SHP77 (cell line): ENCODE measurements around the gene IRF2BPL.

ENCODE experiments used
- DNase-seq, 2 experiments: peaks; one replicate each; lab custom pipeline; 2025; lab: John Stamatoyannopoulos, UW

IRF2BPL gene

DNA sequence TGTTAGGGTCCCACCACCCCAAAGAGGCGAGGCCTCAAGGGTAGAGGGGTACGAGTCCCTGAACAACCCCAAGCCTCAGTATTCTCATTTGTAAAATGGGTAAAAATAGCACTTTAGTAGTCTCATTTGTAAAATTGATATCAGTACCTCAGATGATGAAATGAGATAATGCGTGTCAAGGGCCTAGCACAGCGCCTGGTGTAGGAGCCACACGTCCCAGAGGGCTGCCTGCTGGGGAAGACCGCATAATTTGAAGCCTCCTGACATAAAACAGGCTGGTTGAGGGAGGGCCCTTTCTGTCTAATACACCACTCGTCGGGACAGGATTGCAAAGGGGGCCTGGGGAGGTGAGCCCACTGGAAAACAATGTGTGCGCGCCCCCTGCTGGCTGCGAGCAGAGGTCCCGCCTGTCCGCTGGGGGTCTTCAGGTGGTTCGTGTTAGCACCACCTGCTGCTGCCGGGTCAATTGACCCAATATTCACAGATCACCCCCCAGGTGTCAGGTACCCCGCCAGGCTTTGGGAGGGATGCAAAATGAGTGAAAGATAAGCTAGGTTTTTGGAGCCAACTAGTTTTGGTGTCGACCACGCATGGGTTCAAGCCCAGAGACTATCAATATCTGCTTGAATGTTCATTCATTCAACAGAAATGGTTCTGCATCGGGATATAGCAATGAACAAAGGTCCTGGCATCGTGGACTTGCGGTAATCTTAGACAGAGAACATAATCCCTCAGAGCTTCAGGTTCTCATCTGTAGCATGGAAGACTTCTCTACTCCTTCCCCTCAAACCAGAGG is 24.7 kb upstream of the IRF2BPL start:
- peak; percentile 71 to 83 for DNase-seq

DNA sequence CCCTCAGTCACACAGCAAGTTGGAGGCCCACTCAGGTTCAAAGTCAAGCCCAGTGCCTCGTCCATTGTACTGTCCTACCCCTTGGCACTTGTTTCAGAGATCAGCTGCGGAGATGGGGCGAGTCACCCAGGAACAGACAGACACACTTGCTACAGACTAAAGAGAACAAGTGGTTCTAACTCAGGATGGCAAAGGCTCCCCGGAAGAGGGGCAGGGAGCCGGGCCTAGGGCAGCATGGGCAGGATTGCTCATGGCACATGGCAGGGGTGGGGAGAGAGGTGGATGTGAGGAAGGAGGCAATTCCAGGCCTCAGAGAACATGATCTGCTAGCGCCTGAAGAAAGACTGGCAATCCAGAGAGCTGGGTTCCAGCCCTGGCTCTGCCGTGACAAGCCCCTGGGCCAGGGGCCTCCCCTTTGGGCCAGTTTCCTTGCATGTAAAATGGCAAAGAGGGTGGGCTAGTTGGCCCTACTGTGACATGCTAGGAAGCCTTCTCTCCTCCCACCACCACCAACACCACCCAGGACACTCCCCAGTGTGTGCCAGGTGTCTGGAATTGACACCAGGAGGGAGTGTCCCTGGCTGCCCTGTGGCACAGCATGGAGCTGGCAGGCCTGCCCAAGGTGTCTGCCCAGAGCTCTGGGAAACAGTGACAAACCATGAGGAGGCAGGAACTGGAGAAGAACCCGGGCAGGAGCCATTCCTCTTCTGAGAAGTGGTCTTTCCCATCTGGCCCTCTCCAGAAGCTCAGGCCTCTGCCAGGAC is 24.0 kb upstream of the IRF2BPL start:
- DNase-seq = peak in 1 of 2 experiments; percentile 24

DNA sequence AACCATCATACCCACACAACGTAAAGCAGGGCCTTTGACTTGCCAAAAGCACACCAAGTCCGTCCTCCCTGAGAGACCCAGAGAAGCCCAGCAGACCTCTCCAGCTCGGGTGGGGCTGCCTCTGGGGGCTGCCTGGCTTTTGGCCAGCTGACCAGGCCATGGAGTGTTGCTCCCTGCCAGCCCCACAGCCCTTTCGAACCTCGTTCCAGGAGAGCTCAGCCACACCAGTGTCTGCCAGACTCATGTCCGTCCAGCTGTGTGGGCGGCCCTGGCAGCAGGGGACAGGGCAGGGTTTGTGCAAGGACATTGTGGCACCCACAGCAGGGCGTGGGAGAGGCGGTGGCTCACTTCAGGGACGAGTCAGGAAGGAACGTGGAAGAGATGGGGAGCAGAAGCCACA is 22.6 kb upstream of the IRF2BPL start:
- no peak for DNase-seq

DNA sequence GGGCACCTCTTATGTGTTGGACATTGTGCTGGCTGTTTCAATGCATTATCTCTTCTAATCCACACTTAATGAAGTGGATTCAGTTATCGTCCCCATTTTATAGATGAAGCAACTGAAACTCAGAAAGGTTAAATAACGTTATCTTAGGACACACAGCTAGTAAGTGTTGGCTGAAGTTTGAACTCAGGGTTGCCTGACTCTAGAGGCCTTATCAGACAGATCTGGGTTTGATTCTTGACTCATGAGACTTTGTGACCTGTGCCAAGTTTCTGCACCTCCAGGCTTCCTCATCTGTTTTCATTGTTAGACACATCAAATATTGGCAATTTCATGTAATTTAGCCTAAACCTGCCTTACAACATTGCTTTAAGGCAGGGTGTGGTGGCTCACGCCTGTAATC is 18.2 kb upstream of the IRF2BPL start:
- no peak for DNase-seq

DNA sequence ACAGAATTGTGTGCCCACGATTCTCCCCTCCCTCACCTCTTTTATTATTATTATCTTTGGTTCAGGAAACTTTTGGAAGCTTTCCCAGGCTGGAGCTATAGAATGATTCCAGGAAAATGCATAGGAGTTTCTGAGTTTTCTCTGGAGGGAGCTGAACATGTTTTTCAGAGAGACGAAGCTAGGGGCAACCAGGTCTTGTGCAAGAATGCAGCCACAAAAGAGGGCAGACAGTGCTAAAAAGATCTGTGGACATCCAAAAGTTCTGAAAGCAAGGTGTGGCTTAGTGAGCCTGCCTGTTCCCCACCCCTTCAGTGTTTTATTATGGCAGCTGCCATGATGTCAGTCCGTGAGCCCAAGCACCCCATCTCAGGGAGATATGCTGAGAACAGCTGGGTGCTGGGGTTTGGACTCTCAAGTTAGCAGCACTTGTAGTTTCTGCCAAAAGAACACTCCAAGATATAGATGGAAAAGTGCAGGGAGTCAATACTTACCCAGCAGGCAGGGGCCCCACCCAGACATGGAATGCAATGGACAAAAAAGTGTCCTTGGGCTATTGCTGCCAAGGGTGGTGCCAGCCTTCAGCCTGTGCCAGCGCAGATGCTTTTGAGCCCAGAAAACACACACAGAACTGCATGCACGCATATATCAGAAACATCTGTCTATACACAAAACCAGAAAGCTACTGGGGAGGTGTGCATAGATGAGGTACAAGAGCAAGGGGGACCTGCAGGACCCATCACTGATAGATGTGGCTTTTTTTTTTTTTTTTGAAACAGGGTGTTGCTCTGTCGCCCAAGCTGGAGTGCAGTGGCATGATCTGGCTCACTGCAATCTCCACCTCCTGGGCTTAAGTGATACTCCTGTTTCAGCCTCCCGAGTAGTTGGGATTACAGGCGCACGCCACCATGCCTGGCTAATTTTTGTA is 17.0 kb upstream of the IRF2BPL start:
- peak in 1 of 2 experiments; percentile 16 for DNase-seq

- DNase-seq = no peak
Observed at GRCh38 chr14:77044783-77045237, 16.3 kb upstream of the IRF2BPL start.

DNA sequence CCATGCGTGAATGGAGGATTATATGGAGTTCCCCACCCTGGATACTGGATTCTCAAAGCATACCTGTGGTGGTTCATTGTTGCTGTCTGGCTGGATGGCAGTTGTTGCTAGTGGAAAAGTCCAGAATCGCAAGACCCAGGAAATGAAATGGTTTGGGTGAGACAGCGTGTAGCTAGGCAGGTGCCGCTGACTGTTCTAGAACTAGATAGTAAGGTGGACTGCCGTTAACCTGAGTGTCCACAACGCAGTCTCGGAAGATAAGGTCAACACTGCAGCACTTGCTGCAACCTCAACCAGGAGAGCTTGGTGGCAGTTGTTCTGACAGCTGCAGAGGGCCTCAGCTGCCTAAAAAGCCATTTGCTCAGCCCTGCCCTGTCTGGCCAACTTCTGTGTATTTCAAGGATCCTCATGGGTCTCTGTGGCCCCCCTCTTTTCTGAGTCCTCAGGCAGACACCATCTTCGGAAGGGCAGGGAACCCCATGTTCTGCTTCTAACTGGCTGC is 15.5 kb upstream of the IRF2BPL start:
- DNase-seq = peak; percentile 27 to 49

DNA sequence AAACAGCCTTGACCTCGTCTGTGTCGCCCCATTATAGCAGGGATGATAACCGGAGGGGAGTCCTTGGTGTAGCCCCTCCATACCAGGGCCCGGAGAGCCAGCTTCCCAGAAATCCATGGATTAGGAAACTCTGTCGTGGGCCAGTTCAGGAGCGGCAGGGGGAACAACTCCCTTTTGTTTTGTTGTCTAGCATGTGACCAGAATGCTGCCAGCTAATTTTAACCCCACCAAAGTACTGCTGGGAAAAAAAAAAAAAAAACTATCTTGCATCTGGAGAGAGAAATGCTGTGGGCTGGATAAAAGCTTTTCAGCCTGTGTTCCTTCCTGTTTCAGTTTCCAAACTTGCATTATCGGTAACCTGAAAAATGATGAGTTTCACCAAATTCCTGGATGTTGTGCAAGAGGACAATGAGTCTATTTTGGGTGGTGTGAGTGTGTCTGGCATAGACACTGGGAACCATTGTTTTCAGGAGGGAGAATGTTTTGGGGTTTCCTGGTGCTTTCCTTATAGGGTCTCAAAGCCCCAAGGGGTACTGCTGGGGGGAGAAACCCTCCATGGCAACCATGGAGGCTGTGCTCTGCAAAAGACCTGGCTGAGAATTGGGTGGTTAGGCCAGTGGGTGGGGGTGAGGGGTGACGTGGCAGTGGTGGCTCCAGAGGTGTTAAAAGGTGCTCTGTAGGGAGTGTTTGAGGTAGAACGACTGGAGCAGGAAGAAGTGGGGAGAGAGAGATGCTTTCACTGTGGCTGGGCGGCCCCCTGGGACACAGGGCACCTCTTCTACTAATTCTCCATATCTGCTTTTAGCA is 14.9 kb upstream of the IRF2BPL start:
- DNase-seq = no peak

DNA sequence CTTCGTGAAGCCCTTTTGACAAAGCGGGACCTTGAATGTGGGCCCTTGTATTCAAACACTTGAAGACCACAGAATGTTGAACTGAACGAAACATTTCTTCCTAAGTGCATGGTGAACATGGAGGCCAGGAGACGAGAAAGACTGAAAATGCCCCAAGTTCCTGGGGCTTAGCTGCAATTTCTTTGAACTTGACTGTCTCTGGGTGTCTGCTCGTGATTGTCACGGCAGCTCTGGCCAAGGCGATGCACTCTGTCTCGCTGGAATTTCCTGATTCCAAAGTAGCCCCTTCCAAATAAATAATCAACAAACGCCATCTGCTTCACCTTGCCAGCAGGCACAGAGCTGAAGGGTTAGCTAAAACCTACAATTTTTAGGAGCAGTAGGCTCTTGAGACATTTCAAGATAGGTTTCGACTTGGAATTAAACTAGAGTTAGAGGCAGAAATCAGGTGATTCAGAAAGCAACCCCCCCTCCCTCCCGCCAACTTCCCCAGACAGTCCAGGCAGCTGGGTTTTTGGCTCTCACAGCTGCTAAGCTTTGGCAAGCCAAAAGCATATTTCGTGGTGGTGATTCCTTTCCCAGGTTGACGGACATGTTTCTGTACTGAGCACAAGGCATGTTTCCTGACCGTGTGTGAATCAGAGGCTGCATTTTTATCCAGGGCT is 13.5 kb upstream of the IRF2BPL start:
- DNase-seq = peak; percentile 42 to 71

- DNase-seq = peak; percentile 39 to 59
Observed at GRCh38 chr14:77040741-77041653, 12.5 kb upstream of the IRF2BPL start.

DNA sequence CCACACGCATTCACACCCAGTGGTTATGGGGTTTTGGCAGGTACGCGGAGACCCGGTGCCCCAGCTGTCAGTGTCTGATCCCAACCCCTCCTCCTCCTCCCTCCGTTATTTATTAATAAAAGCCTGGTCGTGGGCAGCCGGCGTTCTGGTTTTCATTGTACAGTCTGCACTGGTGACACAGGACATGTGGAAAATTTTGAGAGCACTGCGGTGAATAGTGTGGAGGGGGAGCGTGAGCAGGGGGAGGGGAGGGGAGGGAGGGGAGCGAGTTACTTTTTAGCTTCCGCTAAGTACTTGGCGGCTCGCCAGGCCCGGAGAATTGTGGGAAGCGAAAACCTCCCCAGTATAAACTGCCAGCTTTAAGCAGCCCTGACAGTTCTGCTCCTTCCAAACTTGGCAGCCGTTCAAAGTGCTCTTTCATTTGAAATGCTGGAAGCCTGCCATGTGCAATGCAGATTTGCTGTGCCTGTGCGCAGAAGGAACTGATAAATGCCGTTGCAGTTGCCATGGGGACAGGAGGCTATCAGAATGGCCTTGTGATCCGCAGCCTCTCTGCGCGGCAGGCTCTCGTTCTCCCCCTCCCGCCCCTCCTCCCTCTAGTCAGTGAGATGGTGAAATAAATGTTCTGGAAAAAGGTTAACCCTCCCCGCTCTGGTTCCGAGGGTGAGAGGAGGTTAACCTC is 11.7 kb upstream of the IRF2BPL start:
- DNase-seq = peak; percentile 98 to 99

- DNase-seq = no peak
Observed at GRCh38 chr14:77039285-77040058, 11.0 kb upstream of the IRF2BPL start.

- peak; percentile 42 to 59 for DNase-seq
Observed at GRCh38 chr14:77037938-77038568, 9.5 kb upstream of the IRF2BPL start.

GRCh38 chr14:77037215-77037937 is 8.9 kb upstream of the IRF2BPL start:
- no peak for DNase-seq

GRCh38 chr14:77036484-77037214 is 8.1 kb upstream of the IRF2BPL start:
- DNase-seq = no peak

- no peak for DNase-seq
Observed at GRCh38 chr14:77035267-77035666, 6.8 kb upstream of the IRF2BPL start.
